Suppressor macrophage treated with lipopolysaccharide for 1 hour (primary cell): Measurements from ENCODE around the gene ROPN1L.
"Not testable (repeated sequence)": the region's sequence is repeated elsewhere in the genome, so short reads cannot be mapped to it uniquely, and the experiment has no call there.

Experiments used
- DNase-seq, 3 donors: peaks; one replicate each; pipeline ENCODE4 v3.0.0-alpha.2; 2020 to 2022

Gene ROPN1L

GRCh38 chr5:10503321-10503720, 61.6 kb downstream of the ROPN1L start:
- no peak for DNase-seq

GRCh38 chr5:10503997-10504793, 62.5 kb downstream of the ROPN1L start:
- peak in 2 of 3 donors; percentile 23 to 30 for DNase-seq

- peak in 2 of 3 donors; percentile 14 to 21 for DNase-seq
Observed at GRCh38 chr5:10505517-10506095, 63.9 kb downstream of the ROPN1L start.

- DNase-seq, result no peak
Observed at GRCh38 chr5:10506535-10506934, 64.9 kb downstream of the ROPN1L start.

- no peak for DNase-seq
Observed at GRCh38 chr5:10507575-10508096, 66.0 kb downstream of the ROPN1L start.

- DNase-seq, result no peak
Observed at GRCh38 chr5:10509575-10509974, 67.9 kb downstream of the ROPN1L start.

GRCh38 chr5:10511741-10512640, 70.3 kb downstream of the ROPN1L start:
- DNase-seq, result no peak

GRCh38 chr5:10513501-10514442, 72.1 kb downstream of the ROPN1L start:
- no peak for DNase-seq

- DNase-seq, result not testable (repeated sequence)
Observed at GRCh38 chr5:10514572-10514971, 72.9 kb downstream of the ROPN1L start.
